Mucosa of rectum (tissue), 2 donors: ENCODE data around the gene CD300LB.

Source experiments
- H3K27ac ChIP-seq, 2 donors: one replicate each; pipeline ENCODE4 v1.7.0; 2013; ENCODE audit warnings: inconsistent platforms in 2 of 2, low read depth in 2 of 2, low read length in 2 of 2
- H3K27me3 ChIP-seq, 2 donors: one replicate each; pipeline ENCODE4 v1.7.0; 2013; ENCODE audit warnings: low read length in 2 of 2; ENCODE audit not compliant: control insufficient read depth in 2 of 2, insufficient read depth in 2 of 2
- H3K36me3 ChIP-seq, 2 donors: one replicate each; pipeline ENCODE4 v1.7.0; 2013; ENCODE audit warnings: low read length in 2 of 2; ENCODE audit not compliant: control insufficient read depth in 2 of 2, insufficient read depth in 2 of 2
- H3K4me1 ChIP-seq, 2 donors: one replicate each; pipeline ENCODE4 v1.7.0; 2013; ENCODE audit warnings: low read length in 2 of 2, mild to moderate bottlenecking in 1 of 2; ENCODE audit not compliant: control insufficient read depth in 2 of 2, insufficient read depth in 2 of 2
- H3K4me3 ChIP-seq, 2 donors: one replicate each; pipeline ENCODE4 v1.7.0; 2013; ENCODE audit warnings: low read length in 2 of 2
- H3K9ac ChIP-seq, 2 donors: one replicate each; pipeline ENCODE4 v1.7.0; 2013; ENCODE audit warnings: low read length in 2 of 2, low read depth in 1 of 2, mild to moderate bottlenecking in 1 of 2
- H3K9me3 ChIP-seq, 2 donors: one replicate each; pipeline ENCODE4 v1.7.0; 2013; ENCODE audit warnings: low read length in 2 of 2; ENCODE audit not compliant: control insufficient read depth in 2 of 2
- donor health status: healthy.
- donor health status: Normal muscosa, but diverticular disease.

The CD300LB gene

DNA sequence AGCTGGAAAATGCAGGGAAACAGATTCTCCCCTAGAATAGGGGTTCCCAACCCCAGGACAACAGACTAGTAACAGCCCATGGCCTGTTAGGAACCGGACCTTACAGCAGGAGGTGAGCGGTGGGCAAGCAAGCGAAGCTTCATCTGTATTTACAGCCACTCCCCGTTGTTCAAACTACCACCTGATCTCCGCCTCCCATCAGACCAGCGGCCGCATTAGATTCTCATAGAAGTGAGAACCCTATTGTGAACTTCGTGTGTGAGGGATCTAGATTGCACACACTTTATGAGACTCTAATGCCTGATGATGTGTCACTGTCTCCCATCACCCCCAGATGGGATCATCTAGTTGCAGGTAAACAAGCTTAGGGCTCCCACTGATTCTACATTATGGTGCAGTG lies 3.5 kb downstream of the CD300LB start:
- Histone ChIP-seq H3K27me3 (peaks cover 0 to 4% of the 10 kb centered on the region in 2 donors), H3K36me3 (no peaks in the 10 kb centered on the region), H3K27ac (no peak overlapping the region), H3K9ac (no peak overlapping the region), H3K9me3 (peaks cover 0 to 4% of the 10 kb centered on the region in 2 donors), H3K4me1 (no peaks in the 10 kb centered on the region), H3K4me3 (no peak overlapping the region)

DNA sequence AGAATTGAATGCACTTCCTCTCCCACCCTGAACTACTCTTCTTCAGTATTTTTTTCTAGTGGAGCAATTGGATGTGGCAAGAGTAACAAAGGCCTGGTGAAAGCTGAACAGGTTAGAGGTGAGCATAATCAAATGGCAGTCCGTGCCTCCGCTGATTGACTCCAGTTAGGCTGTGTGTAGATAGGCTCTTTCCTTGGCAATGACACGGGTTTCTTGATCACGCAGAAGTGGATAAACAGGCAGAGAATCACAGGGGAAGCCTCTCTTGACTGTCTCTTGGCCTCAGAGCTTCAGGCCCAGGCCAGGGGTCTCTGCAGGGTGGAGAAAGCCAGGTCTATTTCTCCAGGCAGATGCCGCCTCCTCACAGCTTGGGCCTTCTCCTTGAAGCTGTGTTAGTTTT lies 4.2 kb downstream of the CD300LB start:
- Histone ChIP-seq H3K27me3 (peaks cover 0 to 3% of the 10 kb centered on the region in 2 donors), H3K4me3 (no peak overlapping the region), H3K4me1 (no peaks in the 10 kb centered on the region), H3K27ac (no peak overlapping the region), H3K9me3 (peaks cover 0 to 4% of the 10 kb centered on the region in 2 donors), H3K36me3 (no peaks in the 10 kb centered on the region), H3K9ac (no peak overlapping the region)

DNA sequence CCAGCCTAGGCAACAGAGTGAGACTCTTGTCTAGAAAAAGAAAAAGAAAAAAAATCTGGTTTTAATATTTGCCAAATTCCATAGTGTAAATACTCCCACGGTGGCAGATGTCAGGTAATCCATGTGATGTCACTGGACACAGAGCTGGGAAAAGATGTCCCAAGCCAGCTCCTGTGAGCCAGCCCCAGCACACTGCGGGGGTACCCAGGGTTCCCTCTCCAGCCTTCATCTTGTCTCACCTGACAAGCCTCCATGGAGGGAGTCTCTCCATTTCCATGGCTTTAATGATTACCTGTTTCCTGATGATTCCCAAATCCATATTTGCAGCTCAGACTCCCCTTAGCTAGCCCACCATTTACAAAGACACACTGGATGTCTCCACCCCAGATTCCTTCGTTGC lies 4.6 kb downstream of the CD300LB start:
- Histone ChIP-seq H3K27me3 (peaks cover 0 to 3% of the 10 kb centered on the region in 2 donors), H3K9me3 (peaks cover 0 to 4% of the 10 kb centered on the region in 2 donors), H3K27ac (no peak overlapping the region)

DNA sequence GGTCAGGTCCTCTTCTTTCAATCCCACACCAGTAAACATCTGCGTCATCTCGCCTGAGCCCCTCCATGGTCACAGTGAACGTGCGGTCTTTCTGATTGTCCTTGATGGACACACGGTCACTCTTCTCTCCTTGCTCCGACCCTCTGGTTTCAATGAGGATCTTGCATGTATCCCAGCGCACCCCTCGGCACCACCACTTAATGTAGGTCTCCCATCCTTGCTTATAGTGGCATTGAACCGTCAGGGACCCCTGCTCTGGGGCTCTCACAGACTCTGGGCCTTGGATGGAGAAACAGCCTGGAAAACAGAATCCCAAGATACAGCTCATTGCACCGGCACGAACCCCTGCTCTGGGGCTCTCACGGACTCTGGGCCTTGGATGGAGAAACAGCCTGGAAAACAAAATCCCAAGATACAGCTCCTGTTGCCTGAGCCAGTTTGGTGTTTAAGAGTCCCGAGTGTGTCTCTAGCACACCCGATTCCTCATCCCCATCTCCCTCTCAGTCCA lies 5.4 kb downstream of the CD300LB start:
- no peaks in the 10 kb centered on the region for H3K36me3 ChIP-seq
- H3K9ac ChIP-seq: no peak overlapping the region
- no peaks in the 10 kb centered on the region for H3K4me1 ChIP-seq
- H3K4me3 ChIP-seq: no peak overlapping the region
- no peak overlapping the region for H3K27ac ChIP-seq
- H3K27me3 ChIP-seq: peaks cover 0 to 3% of the 10 kb centered on the region in 2 donors
- H3K9me3 ChIP-seq: peaks cover 0 to 4% of the 10 kb centered on the region in 2 donors

More for the DNA sequence above, 4.6 kb downstream of the CD300LB start:
- Histone ChIP-seq H3K4me1 (no peaks in the 10 kb centered on the region), H3K36me3 (no peaks in the 10 kb centered on the region), H3K4me3 (no peak overlapping the region), H3K9ac (no peak overlapping the region)

DNA sequence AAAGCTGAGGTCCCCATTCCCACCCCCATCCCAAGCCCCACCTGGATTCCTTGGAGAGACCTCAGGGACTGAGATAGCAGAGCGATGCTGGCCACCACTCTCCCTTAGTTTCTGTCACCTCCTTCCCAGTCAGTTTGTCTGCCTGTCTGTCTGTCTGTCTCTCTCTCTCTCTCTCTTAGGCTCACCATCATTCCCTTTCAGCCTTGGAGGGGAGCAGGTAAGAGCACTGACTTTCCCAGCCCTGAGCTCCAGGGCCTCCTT lies 5.9 kb downstream of the CD300LB start:
- no peaks in the 10 kb centered on the region for H3K4me1 ChIP-seq
- no peak overlapping the region for H3K27ac ChIP-seq
- H3K36me3 ChIP-seq: no peaks in the 10 kb centered on the region
- H3K4me3 ChIP-seq: no peak overlapping the region
- peaks cover 0 to 3% of the 10 kb centered on the region in 2 donors for H3K27me3 ChIP-seq
- no peak overlapping the region for H3K9ac ChIP-seq
- peaks cover 0 to 4% of the 10 kb centered on the region in 2 donors for H3K9me3 ChIP-seq

DNA sequence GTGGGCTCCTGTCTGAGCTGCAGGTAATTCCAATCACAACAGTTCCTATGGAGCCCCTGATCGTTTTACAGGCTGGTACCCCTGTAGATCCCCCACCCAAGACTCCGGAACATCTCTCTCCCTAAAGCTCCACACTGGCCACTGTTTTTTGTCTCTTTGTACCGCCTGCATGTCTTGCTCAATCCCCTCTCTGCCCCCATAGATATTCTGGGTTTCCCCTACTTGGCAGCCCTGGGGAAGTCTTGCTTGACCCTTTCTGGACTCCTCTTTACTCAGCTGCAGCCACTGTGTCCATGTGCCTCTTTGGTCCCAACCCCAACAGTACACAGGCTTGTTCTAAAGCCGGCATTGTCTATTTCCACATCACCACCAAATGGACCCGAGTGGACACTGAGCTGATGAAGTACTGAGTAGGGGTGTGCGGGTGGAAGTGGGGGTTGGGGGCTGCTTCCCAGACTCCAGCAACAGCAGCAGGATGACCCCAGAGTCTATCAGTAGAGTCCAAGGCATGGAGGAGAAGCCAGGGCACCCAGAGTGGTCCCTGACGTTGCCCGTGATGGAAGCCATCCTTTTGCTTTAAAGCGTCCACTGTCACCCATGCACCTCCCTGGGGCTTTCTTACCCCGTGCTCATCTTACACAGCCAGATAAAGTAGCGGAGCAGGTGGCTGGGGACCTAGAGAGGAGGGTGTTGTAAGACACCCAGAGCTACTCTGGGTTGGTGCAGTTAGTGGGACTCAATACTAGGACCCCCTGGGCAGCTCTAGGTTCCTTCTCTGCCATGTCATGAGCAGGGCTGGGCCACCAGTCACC lies 6.4 kb downstream of the CD300LB start:
- H3K9ac ChIP-seq: no peak overlapping the region
- H3K4me3 ChIP-seq: no peak overlapping the region
- H3K4me1 ChIP-seq: no peaks in the 10 kb centered on the region
- H3K36me3 ChIP-seq: no peaks in the 10 kb centered on the region
- peaks cover 0 to 4% of the 10 kb centered on the region in 2 donors for H3K9me3 ChIP-seq
- H3K27ac ChIP-seq: no peak overlapping the region
- H3K27me3 ChIP-seq: peaks cover 0 to 3% of the 10 kb centered on the region in 2 donors

DNA sequence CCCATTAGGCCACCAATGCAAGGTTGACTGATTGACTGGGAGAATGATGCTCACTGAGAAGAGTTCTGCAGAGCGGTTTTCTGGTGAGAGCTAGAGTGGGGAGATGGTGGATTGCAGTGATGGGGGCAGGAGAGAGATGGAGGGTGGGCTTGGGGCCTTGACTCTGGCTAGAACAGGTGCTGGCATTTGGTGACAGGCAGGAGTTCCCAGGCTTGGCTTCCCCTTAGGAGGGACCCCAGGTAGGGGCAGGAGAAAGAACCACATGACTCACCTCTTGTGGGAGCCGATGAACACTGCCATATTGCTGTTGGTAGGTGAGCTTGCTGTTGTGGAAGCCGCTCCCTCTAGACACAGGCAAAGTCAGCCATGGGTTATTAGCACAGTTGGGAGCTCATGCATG lies 8.0 kb downstream of the CD300LB start:
- peaks cover 0 to 3% of the 10 kb centered on the region in 2 donors for H3K27me3 ChIP-seq
- no peak overlapping the region for H3K9ac ChIP-seq
- no peaks in the 10 kb centered on the region for H3K4me1 ChIP-seq
- no peaks in the 10 kb centered on the region for H3K36me3 ChIP-seq
- no peak overlapping the region for H3K4me3 ChIP-seq
- peaks cover 0 to 4% of the 10 kb centered on the region in 2 donors for H3K9me3 ChIP-seq
- H3K27ac ChIP-seq: no peak overlapping the region

DNA sequence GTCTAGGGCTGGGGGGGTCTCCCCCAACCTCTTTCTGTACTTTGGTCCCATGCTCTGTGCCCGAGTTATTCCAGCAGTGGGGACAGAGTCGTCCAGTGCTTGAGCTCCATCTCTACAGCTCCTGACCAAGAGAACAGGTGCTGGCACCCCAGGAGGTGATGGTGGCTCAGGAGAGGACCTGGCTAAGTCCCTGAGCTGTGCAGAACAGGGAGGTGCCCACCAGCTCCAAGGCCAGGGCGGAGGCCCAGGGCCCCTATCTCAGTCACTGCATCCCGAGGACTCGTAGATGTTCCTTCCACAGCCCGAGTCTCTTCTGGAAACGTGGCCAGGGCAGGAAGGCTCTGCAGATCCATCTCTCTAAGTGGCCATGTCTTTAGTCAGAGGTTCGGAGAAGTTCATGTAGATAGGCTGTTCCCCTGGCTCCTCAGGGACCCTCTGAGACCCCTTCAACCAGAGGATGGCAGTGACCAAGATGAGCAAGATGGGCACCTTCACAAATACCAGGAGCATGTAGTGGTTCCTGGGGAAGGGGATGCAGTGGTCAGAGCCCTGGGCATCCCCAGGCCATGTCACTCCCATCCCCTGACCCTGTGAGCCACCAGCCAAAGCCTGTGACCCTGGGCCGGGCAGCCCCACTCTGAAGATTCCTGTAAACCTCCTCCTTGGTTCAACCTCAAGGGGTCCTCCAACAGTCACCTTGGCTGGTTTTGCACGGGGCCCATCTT lies 8.7 kb downstream of the CD300LB start:
- Histone ChIP-seq H3K9me3 (peaks cover 0 to 4% of the 10 kb centered on the region in 2 donors), H3K4me1 (no peaks in the 10 kb centered on the region), H3K9ac (no peak overlapping the region), H3K27ac (peak overlapping the region in 1 of 2 donors; percentile 16), H3K36me3 (no peaks in the 10 kb centered on the region), H3K4me3 (no peak overlapping the region), H3K27me3 (peaks cover 0 to 3% of the 10 kb centered on the region in 2 donors)

DNA sequence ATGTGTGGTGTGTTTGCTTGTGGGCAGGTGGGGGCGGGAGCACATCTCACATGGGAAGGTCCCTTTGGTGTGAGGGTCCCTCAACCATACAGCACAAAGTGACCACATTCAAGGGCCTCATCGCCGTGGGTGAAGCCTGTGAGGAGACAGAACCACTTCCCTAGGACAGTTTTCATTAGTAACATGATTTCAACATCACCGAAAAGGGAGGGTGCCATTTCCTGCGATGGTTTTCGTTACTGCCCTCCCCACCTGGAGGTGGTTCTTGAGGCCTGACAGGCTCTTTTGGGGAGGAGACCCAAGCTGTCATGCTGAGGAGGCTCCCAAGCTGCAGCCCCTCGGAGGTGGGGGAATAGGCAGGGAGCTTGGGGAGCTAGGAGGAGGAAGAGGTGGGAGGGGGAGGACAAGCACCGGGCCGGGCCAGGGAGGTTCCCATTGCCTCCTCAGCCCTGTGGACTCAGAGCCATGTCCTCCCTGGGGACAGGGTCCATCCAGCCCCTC lies 9.5 kb downstream of the CD300LB start:
- H3K4me1 ChIP-seq: no peaks in the 10 kb centered on the region
- peak overlapping the region; percentile 59 to 63 for H3K27ac ChIP-seq
- peaks cover 0 to 3% of the 10 kb centered on the region in 2 donors for H3K27me3 ChIP-seq
- H3K4me3 ChIP-seq: no peak overlapping the region
- H3K9ac ChIP-seq: no peak overlapping the region
- peaks cover 0 to 4% of the 10 kb centered on the region in 2 donors for H3K9me3 ChIP-seq
- no peaks in the 10 kb centered on the region for H3K36me3 ChIP-seq
